Tibial nerve (tissue), 4 donors: ENCODE measurements around the gene ALKBH3.

Experiments used
- CTCF ChIP-seq, 5 experiments: fragments of 200-600 bp in 3 of 5; fragments of 450-650 bp in 2 of 5; sonication (generic) in 3 of 5; IDR thresholded peaks; one replicate each; pipeline ENCODE4 v1.5.1; 2016 to 2019; ENCODE audit warnings: antibody characterized with exemption in 5 of 5, mild to moderate bottlenecking in 3 of 5, moderate library complexity in 2 of 5
- EP300 ChIP-seq, 2 donors: sonication (generic); formaldehyde crosslinking; IDR thresholded peaks; one replicate each; pipeline ENCODE4 v1.6.1; 2017; ENCODE audit warnings: antibody characterized with exemption in 2 of 2, mild to moderate bottlenecking in 1 of 2
- POLR2A ChIP-seq, 2 donors: fragments of 450-650 bp; IDR thresholded peaks; one replicate each; pipeline ENCODE4 v1.6.1; 2017; ENCODE audit warnings: antibody characterized with exemption in 2 of 2, mild to moderate bottlenecking in 2 of 2, moderate library complexity in 2 of 2

- TF ChIP-seq CTCF (IDR thresholded peaks at IDR 0.05) (no peak), EP300 (IDR thresholded peaks at IDR 0.05) (no peak), POLR2A (IDR thresholded peaks at IDR 0.05) (no peak)
Observed at GRCh38 chr11:43901551-43901950, 20.9 kb downstream of the ALKBH3 start.
